Vagina (tissue), 2 donors: ENCODE results near the gene KCTD16. TPM values are rescaled to one million over a fixed set of nuclear protein-coding genes. Genes with fewer than 3 reads are reported as not detected.

ENCODE experiments used
- DNase-seq, 2 donors: peaks; one replicate each; pipeline ENCODE4 v3.0.0-alpha.2; 2017; ENCODE audit errors: extremely low spot score in 2 of 2
- H3K27ac ChIP-seq: fragments of 200-600 bp; sonication (generic); one replicate; pipeline ENCODE4 v1.5.1; 2019
- H3K27me3 ChIP-seq: fragments of 200-600 bp; sonication (generic); one replicate; pipeline ENCODE4 v1.5.1; 2019
- H3K36me3 ChIP-seq, 2 donors: fragments of 200-600 bp; sonication (generic); one replicate each; pipeline ENCODE4 v1.5.1; 2017 to 2019
- H3K4me1 ChIP-seq: fragments of 200-600 bp; sonication (generic); one replicate; pipeline ENCODE4 v1.5.1; 2019
- H3K4me3 ChIP-seq, 2 donors: fragments of 200-600 bp; sonication (generic); 1 replicate in 1 of 2; 2 replicates in 1 of 2; pipeline ENCODE4 v1.5.1; 2016 to 2019
- H3K9me3 ChIP-seq: fragments of 200-600 bp; sonication (generic); one replicate; pipeline ENCODE4 v1.5.1; 2019
- POLR2A ChIP-seq, 2 donors: fragments of 450-650 bp; IDR thresholded peaks; one replicate each; pipeline ENCODE4 v1.6.1; 2017; ENCODE audit warnings: antibody characterized with exemption in 2 of 2, mild to moderate bottlenecking in 2 of 2, moderate library complexity in 2 of 2
- POLR2AphosphoS5 ChIP-seq, 2 donors: sonication (generic); formaldehyde crosslinking; IDR thresholded peaks; one replicate each; pipeline ENCODE4 v1.9.0; 2017; ENCODE audit warnings: antibody characterized with exemption in 2 of 2, mild to moderate bottlenecking in 2 of 2, low read depth in 1 of 2; ENCODE audit not compliant: insufficient read depth in 1 of 2
- intact Hi-C: fragments of 100-400 bp; cut with DNase I; formaldehyde crosslinking; loops from one replicate; pipeline ENCODE4 v1.15.1; 2023
- total RNA-seq: library from RNA; depleted of rRNA; stranded (reverse); fragments of >200 nt; gene quantifications from one replicate; pipeline ENCODE4 v1.2.3, GENCODE V29; 2016
- TF ChIP-seq, protein P1 (sequence below), 3 experiments: fragments of 450-650 bp in 2 of 3; fragments of 200-600 bp in 1 of 3; sonication (generic) in 1 of 3; IDR thresholded peaks; one replicate each; pipeline ENCODE4 v1.5.1; 2017 to 2019; ENCODE audit warnings: antibody characterized with exemption in 3 of 3, mild to moderate bottlenecking in 2 of 3, moderate library complexity in 2 of 3

The KCTD16 gene
- total RNA-seq, 1 donor from 2014 or later, result 0.25 TPM

DNA sequence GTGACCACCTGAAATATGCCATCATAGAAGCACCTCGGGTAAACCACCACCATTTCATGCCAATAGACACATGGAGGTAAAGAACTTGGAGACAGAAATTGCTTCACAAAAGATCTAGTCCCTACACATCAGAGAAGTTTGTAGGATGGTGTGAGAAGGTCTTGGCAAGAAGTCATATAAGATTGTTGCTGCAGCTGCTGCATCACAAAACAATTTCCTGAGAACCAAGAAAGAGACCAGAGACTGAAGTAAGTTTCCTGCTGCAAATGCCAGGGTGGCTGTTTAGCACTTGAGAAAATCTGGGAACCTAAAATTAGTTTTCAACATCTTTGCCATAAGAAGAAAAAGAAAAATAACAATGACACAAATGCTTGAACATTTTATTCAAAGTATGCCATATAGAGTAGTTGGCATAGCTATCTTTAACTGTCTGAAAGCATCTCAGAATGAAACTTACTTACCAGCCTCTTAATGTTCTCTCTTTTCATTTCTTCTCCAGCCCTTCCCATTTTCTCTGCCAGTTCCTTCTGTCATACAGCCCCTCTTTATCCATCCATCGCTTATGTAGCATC is 114.3 kb downstream of the KCTD16 start:
- Histone ChIP-seq H3K27me3 (no peaks in the 10 kb centered on the region), H3K27ac (no peak overlapping the region), H3K4me3 (no peak overlapping the region), H3K4me1 (no peaks in the 10 kb centered on the region), H3K9me3 (no peaks in the 10 kb centered on the region), H3K36me3 (no peaks in the 10 kb centered on the region)
- TF ChIP-seq POLR2AphosphoS5 (IDR thresholded peaks at IDR 0.05; ENCODE audit: insufficient read depth in 1 of 2, low read depth in 1 of 2) (no peak), POLR2A (IDR thresholded peaks at IDR 0.05) (no peak)
- TF ChIP-seq, protein P1, sequence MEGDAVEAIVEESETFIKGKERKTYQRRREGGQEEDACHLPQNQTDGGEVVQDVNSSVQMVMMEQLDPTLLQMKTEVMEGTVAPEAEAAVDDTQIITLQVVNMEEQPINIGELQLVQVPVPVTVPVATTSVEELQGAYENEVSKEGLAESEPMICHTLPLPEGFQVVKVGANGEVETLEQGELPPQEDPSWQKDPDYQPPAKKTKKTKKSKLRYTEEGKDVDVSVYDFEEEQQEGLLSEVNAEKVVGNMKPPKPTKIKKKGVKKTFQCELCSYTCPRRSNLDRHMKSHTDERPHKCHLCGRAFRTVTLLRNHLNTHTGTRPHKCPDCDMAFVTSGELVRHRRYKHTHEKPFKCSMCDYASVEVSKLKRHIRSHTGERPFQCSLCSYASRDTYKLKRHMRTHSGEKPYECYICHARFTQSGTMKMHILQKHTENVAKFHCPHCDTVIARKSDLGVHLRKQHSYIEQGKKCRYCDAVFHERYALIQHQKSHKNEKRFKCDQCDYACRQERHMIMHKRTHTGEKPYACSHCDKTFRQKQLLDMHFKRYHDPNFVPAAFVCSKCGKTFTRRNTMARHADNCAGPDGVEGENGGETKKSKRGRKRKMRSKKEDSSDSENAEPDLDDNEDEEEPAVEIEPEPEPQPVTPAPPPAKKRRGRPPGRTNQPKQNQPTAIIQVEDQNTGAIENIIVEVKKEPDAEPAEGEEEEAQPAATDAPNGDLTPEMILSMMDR (IDR thresholded peaks at IDR 0.05), result no peak
- intact Hi-C loops, result no loop called here
- DNase-seq, result no peak

DNA sequence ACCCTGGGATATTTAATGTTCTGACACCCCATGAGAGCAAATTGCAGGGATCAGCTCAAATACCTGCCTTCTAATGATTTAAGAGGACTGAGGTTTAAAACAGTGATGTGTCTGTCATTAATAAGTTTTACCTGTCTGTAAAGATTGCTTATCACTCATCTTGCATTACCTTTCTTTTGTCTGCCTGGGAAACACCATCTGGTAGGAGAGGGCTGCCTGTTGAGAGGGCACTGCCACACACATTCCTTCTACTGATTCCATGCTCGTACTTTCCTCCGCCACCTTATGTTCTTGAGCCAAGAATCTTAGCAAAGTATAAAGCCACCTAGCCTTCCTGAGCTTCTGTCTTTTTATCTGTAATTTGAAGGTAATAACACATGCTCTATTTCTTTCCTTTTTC is 118.6 kb downstream of the KCTD16 start:
- Histone ChIP-seq H3K4me3 (no peak overlapping the region), H3K27me3 (no peaks in the 10 kb centered on the region), H3K36me3 (no peaks in the 10 kb centered on the region), H3K4me1 (no peaks in the 10 kb centered on the region), H3K9me3 (no peaks in the 10 kb centered on the region), H3K27ac (no peak overlapping the region)
- intact Hi-C loops, result no loop called here
- no peak for TF ChIP-seq POLR2A (IDR thresholded peaks at IDR 0.05)
- TF ChIP-seq POLR2AphosphoS5 (IDR thresholded peaks at IDR 0.05; ENCODE audit: insufficient read depth in 1 of 2, low read depth in 1 of 2), result no peak
- TF ChIP-seq, protein P1 (IDR thresholded peaks at IDR 0.05), result no peak
- DNase-seq, result no peak

DNA sequence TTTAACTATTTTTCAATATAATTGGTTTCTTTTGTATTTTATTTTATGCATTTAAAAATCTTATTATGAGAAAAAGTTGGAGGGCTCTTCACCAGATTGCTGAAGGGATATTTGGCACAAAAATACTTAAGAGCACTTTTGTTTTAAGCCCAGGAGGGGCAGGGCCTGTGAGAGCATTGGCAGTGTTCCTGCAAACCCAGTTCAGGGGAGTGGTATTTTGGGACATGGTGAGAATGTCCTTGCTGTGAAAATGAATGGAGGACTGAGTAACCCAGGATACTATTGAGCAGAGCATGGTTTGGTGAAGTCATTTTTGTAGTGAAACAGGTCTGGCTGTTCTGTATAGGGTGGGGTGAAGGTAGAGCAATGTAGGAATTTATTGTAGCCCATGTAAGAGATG is 121.4 kb downstream of the KCTD16 start:
- intact Hi-C loops, result no loop called here
- no peak for DNase-seq
- no peaks in the 10 kb centered on the region for H3K36me3 ChIP-seq

DNA sequence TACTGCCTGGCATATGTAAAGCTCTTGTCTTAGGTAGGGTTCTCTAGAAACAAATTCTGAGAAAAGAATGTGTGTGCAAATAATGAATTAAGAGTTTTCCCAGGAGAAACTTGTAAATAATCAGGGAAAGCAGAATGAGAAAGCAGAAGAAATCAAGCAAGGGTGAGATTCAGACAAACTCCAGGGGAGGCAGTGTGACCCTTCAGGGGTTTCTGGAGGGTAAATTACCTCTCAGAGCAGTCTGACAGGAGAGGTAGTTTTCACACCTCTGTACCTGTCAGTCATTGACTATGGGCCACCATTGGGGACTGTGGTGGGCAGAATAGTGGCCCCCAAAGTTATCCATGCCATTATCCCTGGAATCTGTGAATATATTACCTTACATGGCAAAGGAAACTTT is 124.6 kb downstream of the KCTD16 start:
- DNase-seq, result no peak
- Histone ChIP-seq H3K27ac (no peak overlapping the region), H3K9me3 (no peaks in the 10 kb centered on the region), H3K36me3 (no peaks in the 10 kb centered on the region), H3K4me1 (no peaks in the 10 kb centered on the region), H3K27me3 (no peaks in the 10 kb centered on the region), H3K4me3 (no peak overlapping the region)
- TF ChIP-seq POLR2A (IDR thresholded peaks at IDR 0.05), result no peak
- TF ChIP-seq POLR2AphosphoS5 (IDR thresholded peaks at IDR 0.05; ENCODE audit: insufficient read depth in 1 of 2, low read depth in 1 of 2), result no peak
- TF ChIP-seq, protein P1 (IDR thresholded peaks at IDR 0.05), result no peak
- intact Hi-C loops, result no loop called here

More for the DNA sequence above, 121.4 kb downstream of the KCTD16 start:
- TF ChIP-seq POLR2AphosphoS5 (IDR thresholded peaks at IDR 0.05; ENCODE audit: insufficient read depth in 1 of 2, low read depth in 1 of 2), result no peak
- TF ChIP-seq POLR2A (IDR thresholded peaks at IDR 0.05), result no peak
- TF ChIP-seq, protein P1 (IDR thresholded peaks at IDR 0.05), result no peak
- Histone ChIP-seq H3K4me1 (no peaks in the 10 kb centered on the region), H3K9me3 (no peaks in the 10 kb centered on the region), H3K27ac (no peak overlapping the region), H3K4me3 (no peak overlapping the region), H3K27me3 (no peaks in the 10 kb centered on the region)

DNA sequence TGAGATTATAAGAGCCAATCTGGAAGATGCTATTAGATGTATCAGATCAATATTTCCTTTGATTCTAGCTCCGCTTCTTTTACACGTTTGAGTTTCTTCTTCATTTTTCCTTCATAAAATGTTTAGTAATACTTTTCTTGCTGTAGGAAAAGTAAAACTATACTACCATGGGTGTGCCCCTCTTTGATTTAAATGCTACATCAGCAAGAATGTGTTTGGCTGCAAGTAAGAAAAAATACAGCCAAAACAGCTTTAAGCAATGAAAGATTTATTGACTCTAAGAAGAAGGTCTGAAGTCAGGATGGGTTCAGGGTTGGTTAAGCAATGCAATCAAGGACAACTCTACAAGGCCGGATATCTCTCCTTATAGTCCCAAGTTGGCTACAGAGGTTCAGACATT is 126.4 kb downstream of the KCTD16 start:
- no peak for TF ChIP-seq POLR2AphosphoS5 (IDR thresholded peaks at IDR 0.05; ENCODE audit: insufficient read depth in 1 of 2, low read depth in 1 of 2)
- no peak for TF ChIP-seq POLR2A (IDR thresholded peaks at IDR 0.05)
- TF ChIP-seq, protein P1 (IDR thresholded peaks at IDR 0.05), result no peak
- no peaks in the 10 kb centered on the region for H3K4me1 ChIP-seq
- intact Hi-C loops, result no loop called here
- H3K9me3 ChIP-seq, result no peaks in the 10 kb centered on the region
- no peaks in the 10 kb centered on the region for H3K27me3 ChIP-seq
- H3K27ac ChIP-seq, result no peak overlapping the region
- DNase-seq, result no peak
- H3K4me3 ChIP-seq, result no peak overlapping the region
- H3K36me3 ChIP-seq, result no peaks in the 10 kb centered on the region
